Measurements from ENCODE around the gene DHX35.

Gene DHX35

DNA sequence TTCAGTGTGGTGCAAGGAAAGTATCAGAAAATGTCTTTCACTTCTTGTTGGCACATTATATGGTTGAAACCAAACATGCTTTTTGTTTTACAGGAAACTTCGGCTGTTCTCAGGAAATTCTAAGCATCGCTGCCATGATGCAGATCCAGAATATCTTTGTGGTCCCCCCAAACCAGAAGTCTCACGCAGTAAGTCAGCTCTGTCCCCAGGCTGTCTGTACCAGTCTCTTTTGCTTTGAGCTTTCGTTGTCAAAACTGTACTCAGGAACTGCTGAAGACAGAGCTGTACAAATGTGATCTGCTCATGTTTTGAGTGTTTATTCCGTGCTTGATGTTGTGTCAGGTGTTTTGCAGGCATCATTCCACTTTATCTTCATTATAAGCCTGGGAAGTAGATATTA is 59.6 kb downstream of the DHX35 start:
- TF ChIP-seq PPARA (CRISPR knock-in tag; IDR thresholded peaks at IDR 0.05; ENCODE audit: borderline replicate concordance) (no peak), TCF4 (CRISPR knock-in tag; IDR thresholded peaks at IDR 0.05; ENCODE audit: borderline replicate concordance) (no peak)
- TF ChIP-seq, protein P1, sequence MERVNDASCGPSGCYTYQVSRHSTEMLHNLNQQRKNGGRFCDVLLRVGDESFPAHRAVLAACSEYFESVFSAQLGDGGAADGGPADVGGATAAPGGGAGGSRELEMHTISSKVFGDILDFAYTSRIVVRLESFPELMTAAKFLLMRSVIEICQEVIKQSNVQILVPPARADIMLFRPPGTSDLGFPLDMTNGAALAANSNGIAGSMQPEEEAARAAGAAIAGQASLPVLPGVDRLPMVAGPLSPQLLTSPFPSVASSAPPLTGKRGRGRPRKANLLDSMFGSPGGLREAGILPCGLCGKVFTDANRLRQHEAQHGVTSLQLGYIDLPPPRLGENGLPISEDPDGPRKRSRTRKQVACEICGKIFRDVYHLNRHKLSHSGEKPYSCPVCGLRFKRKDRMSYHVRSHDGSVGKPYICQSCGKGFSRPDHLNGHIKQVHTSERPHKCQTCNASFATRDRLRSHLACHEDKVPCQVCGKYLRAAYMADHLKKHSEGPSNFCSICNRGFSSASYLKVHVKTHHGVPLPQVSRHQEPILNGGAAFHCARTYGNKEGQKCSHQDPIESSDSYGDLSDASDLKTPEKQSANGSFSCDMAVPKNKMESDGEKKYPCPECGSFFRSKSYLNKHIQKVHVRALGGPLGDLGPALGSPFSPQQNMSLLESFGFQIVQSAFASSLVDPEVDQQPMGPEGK (CRISPR knock-in tag; IDR thresholded peaks at IDR 0.05; ENCODE audit: borderline replicate concordance): no peak
- no peak for ATAC-seq

DNA sequence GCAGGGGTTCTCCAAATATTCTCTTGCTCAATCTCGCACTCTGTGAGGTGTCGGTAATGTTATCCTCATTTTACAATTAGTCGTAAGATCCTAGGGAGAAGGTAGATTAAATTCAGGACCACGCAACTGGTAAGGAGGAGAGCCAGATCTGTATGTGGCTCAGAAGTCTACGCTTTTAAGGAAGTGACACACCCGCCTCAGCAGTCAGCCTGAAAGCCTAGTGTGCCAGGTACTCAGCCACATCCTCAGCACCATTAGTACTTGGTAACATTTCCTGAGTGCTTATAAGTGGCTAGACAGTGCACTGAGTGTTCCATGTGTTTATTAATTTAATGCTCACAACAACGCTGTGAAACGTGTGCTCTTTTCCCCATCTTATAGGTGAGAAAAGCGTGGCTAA is 63.7 kb downstream of the DHX35 start:
- no peak for ATAC-seq
- no peak for TF ChIP-seq ISL1 (CRISPR knock-in tag; IDR thresholded peaks at IDR 0.05)
- no peak for TF ChIP-seq ESRRG (CRISPR knock-in tag; IDR thresholded peaks at IDR 0.05)
- TF ChIP-seq PPARA (CRISPR knock-in tag; IDR thresholded peaks at IDR 0.05; ENCODE audit: borderline replicate concordance): no peak
- TF ChIP-seq RARB (CRISPR knock-in tag; IDR thresholded peaks at IDR 0.05): no peak
- TF ChIP-seq BACH2 (CRISPR knock-in tag; IDR thresholded peaks at IDR 0.05; ENCODE audit: borderline replicate concordance): no peak
- no peak for TF ChIP-seq SNAI2 (CRISPR knock-in tag; IDR thresholded peaks at IDR 0.05)
- TF ChIP-seq, protein P1 (CRISPR knock-in tag; IDR thresholded peaks at IDR 0.05; ENCODE audit: borderline replicate concordance): no peak
- no peak for TF ChIP-seq TCF4 (CRISPR knock-in tag; IDR thresholded peaks at IDR 0.05; ENCODE audit: borderline replicate concordance)
- TF ChIP-seq ZC3H10 (CRISPR knock-in tag; IDR thresholded peaks at IDR 0.05): no peak
- TF ChIP-seq OSR1 (CRISPR knock-in tag; IDR thresholded peaks at IDR 0.05): no peak

DNA sequence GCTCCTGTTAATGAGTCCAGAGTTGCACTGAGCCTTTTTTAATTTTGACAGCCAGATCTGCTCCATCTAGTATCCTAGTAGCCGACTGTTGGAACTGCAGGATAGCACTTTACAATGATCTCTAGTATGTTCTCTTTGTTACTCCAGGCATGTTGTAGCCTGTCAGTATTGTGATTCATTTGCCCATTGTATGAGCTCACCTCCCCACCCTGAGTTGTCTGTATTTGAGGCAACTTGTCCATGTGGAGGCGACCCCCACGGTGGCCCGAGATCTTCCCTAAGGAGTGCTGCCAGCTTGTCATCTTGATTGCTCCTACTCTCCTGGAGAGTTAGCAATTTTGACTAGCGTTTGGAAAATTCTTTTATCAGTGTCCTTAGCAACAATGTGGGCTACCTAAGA is 67.2 kb downstream of the DHX35 start:
- ATAC-seq: no peak
- TF ChIP-seq ISL1 (CRISPR knock-in tag; IDR thresholded peaks at IDR 0.05): no peak
- TF ChIP-seq, protein P2, sequence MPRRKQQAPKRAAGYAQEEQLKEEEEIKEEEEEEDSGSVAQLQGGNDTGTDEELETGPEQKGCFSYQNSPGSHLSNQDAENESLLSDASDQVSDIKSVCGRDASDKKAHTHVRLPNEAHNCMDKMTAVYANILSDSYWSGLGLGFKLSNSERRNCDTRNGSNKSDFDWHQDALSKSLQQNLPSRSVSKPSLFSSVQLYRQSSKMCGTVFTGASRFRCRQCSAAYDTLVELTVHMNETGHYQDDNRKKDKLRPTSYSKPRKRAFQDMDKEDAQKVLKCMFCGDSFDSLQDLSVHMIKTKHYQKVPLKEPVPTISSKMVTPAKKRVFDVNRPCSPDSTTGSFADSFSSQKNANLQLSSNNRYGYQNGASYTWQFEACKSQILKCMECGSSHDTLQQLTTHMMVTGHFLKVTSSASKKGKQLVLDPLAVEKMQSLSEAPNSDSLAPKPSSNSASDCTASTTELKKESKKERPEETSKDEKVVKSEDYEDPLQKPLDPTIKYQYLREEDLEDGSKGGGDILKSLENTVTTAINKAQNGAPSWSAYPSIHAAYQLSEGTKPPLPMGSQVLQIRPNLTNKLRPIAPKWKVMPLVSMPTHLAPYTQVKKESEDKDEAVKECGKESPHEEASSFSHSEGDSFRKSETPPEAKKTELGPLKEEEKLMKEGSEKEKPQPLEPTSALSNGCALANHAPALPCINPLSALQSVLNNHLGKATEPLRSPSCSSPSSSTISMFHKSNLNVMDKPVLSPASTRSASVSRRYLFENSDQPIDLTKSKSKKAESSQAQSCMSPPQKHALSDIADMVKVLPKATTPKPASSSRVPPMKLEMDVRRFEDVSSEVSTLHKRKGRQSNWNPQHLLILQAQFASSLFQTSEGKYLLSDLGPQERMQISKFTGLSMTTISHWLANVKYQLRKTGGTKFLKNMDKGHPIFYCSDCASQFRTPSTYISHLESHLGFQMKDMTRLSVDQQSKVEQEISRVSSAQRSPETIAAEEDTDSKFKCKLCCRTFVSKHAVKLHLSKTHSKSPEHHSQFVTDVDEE (CRISPR knock-in tag; IDR thresholded peaks at IDR 0.05): no peak
- TF ChIP-seq GLIS3 (CRISPR knock-in tag; IDR thresholded peaks at IDR 0.05): no peak
- TF ChIP-seq ZNF8 (CRISPR knock-in tag; IDR thresholded peaks at IDR 0.05): no peak
- TF ChIP-seq PPARA (CRISPR knock-in tag; IDR thresholded peaks at IDR 0.05; ENCODE audit: borderline replicate concordance): no peak
- TF ChIP-seq, protein P3, sequence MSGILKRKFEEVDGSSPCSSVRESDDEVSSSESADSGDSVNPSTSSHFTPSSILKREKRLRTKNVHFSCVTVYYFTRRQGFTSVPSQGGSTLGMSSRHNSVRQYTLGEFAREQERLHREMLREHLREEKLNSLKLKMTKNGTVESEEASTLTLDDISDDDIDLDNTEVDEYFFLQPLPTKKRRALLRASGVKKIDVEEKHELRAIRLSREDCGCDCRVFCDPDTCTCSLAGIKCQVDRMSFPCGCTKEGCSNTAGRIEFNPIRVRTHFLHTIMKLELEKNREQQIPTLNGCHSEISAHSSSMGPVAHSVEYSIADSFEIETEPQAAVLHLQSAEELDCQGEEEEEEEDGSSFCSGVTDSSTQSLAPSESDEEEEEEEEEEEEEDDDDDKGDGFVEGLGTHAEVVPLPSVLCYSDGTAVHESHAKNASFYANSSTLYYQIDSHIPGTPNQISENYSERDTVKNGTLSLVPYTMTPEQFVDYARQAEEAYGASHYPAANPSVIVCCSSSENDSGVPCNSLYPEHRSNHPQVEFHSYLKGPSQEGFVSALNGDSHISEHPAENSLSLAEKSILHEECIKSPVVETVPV (CRISPR knock-in tag; IDR thresholded peaks at IDR 0.05): no peak
- TF ChIP-seq, protein P4, sequence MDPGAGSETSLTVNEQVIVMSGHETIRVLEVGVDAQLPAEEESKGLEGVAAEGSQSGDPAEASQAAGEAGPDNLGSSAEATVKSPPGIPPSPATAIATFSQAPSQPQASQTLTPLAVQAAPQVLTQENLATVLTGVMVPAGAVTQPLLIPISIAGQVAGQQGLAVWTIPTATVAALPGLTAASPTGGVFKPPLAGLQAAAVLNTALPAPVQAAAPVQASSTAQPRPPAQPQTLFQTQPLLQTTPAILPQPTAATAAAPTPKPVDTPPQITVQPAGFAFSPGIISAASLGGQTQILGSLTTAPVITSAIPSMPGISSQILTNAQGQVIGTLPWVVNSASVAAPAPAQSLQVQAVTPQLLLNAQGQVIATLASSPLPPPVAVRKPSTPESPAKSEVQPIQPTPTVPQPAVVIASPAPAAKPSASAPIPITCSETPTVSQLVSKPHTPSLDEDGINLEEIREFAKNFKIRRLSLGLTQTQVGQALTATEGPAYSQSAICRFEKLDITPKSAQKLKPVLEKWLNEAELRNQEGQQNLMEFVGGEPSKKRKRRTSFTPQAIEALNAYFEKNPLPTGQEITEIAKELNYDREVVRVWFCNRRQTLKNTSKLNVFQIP (CRISPR knock-in tag; IDR thresholded peaks at IDR 0.05; ENCODE audit: borderline replicate concordance, low read depth): no peak
- no peak for TF ChIP-seq TCF4 (CRISPR knock-in tag; IDR thresholded peaks at IDR 0.05; ENCODE audit: borderline replicate concordance)
- no peak for TF ChIP-seq OSR1 (CRISPR knock-in tag; IDR thresholded peaks at IDR 0.05)

DNA sequence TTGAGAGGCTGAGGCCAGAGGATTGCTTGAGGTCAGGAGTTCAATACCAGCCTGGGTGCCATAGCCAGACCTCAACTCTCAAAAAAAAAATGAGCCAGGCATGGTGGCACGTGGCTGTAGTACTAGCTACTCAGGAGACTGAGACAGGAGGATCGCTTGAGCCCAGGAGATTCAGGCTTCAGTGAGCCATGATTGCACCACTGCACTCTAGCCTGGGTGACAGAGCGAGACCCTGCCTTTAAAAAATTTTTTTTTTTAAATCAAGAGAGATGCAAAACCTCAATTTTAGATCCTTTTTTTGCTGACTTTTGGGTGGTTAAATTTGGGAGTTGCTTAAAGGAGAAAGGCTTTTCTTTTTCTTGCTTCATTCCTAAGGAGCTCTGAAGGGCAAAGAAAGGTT is 70.9 kb downstream of the DHX35 start:
- TF ChIP-seq, protein P1 (CRISPR knock-in tag; IDR thresholded peaks at IDR 0.05; ENCODE audit: borderline replicate concordance): no peak
- TF ChIP-seq TCF4 (CRISPR knock-in tag; IDR thresholded peaks at IDR 0.05; ENCODE audit: borderline replicate concordance) (no peak), TOX (CRISPR knock-in tag; IDR thresholded peaks at IDR 0.05; ENCODE audit: borderline replicate concordance) (no peak), ZC3H10 (CRISPR knock-in tag; IDR thresholded peaks at IDR 0.05) (no peak), BACH2 (CRISPR knock-in tag; IDR thresholded peaks at IDR 0.05; ENCODE audit: borderline replicate concordance) (no peak)
- TF ChIP-seq, protein P2 (CRISPR knock-in tag; IDR thresholded peaks at IDR 0.05): no peak
- ATAC-seq: no peak
